Inferior parietal cortex (tissue), 1 donor: Measurements from ENCODE around the gene FAM184A.
"Not testable (repeated sequence)": the region's sequence is repeated elsewhere in the genome, so short reads cannot be mapped to it uniquely, and the experiment has no call there.

Experiments used
- DNase-seq: peaks from one replicate; pipeline ENCODE4 v3.0.0-alpha.2; 2016; ENCODE audit errors: extremely low spot score

The FAM184A gene

DNA sequence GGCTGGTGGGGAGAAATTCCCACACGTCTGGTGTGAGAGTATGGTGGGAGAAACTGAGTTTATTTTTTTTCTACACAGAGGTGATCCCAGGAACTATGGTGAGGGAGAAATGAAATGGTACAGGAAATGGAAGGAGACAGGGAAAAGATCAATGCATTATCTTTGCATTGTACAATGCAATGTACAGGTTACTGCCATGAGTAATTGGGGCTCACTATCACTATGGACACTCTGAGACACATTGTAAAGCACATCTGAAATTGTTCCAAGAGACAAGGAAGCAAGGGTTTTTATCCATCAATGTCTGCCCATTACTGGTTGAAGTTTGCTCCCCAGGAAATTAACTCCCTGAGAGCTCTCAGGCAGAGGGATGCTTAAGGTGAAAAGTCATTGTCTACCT is 21.7 kb upstream of the FAM184A start:
- no peak for DNase-seq

DNA sequence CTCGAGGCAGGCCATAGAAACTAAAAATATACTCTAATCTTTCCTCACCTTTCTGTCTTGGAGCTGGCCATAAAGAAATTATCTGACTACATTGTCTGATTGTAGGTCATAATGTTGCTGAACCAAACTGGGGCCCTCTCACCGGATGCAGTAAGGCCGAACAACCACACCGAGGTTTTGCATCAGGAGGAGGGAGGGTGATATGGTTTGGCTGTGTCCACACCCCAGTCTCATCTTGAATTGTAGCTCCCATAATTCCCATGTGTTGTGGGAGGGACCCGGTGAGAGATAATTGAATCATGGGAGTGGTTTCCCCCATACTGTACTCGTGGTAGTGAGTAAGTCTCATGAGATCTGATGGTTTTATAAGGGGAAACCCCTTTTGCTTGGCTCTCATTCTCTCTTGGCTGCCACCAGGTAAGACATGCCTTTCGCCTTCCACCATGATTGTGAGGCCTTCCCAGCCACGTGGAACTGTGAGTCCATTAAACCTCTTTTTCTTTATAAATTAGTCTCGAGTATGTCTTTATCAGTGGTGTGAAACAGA is 19.4 kb upstream of the FAM184A start:
- not testable (repeated sequence) for DNase-seq

DNA sequence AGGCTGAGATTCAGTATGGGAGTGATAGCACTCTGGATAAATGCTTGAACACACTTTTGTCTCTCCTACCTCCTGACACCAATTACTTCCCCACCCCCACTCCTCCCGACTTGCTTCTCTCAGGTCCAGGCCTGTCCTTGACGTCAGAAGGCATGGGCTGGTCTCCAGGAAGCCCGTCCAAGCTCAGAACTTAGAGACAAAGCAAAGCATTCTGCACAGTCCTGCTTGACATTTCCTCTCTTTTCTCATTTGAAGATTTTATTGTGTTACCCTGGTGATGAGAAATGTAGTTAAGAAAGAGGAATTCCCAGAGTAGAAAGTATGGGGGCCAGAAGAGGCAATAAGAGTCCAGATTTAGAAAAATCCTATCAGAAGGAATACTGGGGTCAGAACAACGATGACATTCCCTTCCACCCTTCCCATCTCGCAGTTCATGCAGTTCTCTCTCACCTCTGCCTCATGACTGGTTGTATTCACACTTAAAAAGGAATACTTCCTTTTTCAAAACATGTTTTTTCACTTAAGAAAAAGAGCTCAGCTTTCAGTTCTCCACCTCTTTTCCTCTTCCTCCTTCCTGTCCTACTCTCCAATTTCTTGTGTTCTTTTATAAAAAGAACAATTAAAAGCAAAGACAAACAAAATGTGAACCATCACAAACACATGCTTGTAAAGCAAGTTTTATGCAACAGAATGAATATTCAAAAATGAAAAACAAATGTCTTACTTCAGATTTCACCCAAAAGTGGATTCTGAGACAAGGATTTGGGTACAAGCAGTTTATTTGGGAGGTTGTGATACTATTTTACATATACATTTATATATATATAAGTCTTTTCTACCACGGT is 18.5 kb upstream of the FAM184A start:
- no peak for DNase-seq

DNA sequence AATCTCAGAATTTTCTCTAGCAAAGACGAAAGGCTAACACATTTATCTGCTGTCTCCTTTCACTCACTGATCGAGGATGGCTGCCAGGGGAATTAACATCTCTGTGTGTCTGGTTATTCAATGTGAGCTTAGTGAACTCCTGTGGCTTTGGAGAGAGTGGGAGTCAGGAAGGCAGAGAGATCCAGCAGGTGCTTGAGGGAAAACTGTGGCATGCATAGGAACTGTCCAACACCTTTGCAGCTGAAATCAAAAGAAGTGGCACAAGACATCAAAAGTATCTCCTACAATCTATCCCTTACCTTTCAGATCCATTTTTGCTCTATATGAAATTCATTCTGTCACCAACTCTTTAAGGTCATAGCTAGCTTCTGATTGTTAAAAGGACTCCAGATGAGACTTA is 11.8 kb upstream of the FAM184A start:
- DNase-seq = no peak

DNA sequence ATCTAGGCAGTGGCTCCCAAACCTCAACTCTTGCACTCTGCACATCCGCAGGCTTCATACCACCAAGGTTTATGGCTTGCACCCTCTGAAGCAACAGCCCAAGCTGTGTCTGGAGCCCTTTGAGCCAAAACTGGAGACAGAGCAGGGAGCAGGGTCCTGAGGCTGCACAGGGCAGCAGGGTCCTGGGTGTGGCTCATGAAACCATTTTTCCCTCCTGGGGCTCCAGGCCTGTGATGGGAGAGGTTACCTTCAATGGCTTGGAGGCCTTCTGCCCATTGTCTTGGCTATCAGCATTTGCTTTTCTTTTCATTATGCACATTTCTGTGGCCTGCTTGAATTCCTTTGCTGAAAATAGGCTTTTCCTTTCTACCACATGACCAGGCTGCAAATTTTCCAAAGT is 6.3 kb upstream of the FAM184A start:
- no peak for DNase-seq

DNA sequence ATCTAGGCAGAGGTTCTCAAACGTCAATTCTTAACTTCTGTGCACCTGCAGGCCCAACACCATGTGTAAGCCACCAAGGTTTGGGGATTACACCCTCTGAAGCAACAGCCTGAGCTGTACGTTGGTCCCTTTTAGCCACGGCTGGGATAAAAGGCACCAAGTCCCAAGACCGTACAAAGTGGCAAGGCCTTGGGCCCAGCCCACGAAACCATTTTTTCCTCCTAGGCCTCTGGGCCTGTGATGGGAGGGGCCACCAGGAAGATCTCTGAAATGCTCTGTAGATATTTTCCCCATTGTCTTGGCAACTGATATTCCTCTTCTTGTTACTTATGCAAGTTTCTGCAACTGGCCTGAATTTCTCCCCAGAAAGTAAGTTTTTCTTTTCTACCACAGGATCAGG is 4.5 kb upstream of the FAM184A start:
- no peak for DNase-seq

DNA sequence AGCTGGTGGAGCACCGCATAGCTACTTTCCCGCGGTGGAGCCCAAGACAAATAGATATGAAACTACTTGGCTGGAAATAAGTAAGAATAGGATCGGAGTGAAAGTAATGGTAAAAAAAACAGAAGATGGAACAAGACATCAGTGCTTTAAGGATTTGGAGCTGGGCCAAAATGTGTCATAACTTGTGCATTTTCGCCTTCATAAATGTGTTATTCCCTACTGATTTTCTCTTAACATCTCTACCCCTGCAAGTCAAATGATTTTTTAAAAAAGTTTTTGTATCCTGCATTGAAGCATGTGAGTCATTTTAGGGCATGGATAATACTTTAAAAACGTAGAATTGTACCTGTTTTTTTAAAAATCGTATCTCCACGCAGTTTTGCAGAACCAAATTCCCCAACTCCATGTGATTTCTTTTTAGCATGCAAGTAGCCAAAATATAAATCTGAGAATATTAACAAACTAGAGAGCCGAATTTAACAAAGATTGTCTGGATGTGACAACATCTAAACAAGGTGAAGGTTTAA is 882 bp upstream of the FAM184A start:
- no peak for DNase-seq

DNA sequence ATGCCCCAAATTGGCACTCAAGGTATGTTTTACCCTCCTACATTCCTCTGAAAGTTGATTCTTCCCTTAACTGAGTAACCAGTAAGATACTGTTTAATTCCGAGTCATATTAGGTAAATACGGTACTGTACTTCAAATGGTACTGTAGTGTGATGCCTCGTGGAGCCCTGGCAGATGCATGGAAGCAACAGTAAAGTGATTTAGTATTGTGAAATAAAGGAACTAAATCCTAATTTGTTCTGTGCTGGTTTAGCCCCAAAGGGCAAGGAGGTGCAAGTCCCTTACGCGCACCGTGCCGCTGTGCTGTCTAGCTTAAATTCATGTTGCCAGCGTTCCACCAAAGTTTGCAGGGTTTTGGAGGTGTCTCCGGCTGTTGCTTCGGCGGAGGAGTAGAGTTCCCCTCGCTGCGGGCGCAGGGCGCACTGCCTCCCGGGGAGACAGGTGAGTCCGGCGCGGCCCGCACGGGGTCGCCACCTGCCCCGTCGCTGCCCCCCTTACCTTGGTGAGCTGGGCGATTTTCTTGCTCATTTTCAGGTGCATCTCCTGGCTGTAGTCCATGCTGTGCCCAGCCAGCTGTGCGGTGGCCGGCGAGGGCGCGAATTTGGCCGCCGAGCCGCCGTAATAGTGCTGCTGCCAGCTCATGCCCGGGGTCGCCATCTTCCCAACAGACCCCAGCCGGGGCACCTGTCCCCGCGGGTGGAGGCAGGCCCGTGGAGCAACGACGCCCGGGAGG is 655 bp downstream of the FAM184A start:
- peak; percentile 54 for DNase-seq

DNA sequence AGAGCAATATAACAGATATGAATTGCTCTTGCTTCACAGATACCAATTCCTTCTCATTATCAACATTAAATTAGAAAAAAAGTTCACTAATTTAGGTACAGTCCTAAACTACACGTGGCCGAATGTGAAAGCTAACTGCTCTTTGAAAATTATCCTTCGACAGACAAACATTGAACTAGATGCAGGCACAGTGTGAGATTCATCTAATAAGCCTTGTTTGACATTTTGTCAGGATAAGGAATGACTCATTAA is 1.1 kb downstream of the FAM184A start:
- DNase-seq = no peak

DNA sequence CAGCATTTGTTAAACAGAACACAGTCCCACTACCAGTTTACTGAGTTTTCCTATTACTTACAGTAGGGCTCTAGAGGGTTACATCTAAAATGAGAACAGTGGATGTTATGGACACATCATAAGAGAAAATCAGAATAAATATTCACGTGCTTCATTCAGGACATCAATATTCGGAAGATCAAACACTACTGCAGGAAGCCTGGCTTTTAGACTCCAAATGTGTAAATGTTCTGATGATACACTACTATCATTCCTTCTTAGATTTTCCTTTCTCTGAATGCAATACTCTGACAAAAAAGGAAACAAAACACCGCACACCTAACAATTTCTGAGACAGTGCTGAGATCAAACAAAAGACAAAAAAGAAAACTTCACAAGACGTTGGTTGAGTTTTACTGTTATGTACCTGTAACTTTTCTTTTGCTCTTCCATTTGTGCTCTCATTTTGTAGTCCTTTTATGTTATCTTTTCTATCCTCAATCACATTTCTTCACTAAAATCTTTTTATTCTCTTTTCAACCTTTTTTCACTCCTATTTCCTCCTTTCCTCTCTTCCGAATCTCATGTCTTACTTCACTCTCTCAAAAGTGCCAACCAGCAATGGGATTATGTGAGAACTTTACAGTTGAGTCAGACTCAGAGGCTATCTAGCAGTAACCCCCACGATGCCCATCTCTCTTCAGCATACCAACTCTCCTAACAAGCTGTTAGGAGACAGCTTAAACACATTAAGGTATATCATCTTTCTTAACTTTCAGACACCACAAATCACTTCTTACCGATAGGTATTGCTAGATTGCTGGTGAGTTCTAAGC is 1.7 kb downstream of the FAM184A start:
- DNase-seq = no peak

DNA sequence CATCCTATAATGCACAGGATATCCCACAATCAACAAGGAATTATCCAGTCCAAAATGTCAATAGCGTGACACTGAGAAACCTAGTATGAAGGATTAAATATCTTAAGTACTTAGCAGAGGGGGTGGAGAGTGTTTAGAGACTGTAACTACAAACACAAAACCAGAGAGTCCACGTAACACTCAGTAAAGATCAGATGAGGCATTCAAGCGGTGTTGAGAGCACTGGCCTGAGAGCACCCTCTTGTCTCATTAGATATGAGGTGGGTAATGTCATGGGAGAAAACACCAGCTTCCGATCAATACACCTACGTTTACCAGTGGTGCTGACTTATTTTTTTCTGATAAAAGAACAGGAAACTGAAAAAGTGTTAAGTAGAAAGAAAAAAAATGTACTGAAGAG is 2.3 kb downstream of the FAM184A start:
- DNase-seq = no peak

DNA sequence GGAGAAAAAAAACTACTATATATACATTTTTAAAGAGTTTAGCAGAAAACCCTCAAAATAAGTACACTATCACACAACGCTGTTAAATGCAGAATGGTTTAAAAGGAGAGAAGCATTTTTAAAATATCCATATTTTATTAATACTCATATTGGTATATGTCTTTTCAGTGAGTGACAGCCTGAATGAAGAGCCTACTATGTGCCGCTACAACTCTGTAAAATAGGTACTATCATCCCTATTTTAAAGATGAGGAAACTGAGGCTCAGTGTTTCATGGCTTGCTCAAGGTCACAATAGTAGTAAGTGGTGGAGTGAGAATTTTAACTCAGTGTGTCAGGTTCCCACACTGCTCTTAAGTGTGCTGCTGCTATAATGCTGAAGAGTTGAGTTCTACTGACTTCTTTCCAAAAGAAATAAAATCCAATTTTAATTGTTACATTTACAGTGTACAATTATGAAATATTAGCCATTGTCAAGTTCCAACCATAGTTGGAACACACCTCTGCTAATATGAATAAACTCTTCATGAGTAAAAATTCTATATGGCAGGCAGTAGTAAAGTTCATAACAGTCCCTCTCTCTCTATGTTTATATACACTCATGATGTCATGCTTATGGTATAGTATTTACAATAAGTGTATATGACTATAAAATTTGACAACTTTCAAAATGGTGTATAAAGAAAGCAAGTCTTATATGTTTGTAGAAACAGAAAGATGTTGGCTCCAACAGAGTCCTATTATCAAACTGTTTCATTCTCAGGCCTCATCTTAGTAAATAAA is 3.1 kb downstream of the FAM184A start:
- DNase-seq = no peak

DNA sequence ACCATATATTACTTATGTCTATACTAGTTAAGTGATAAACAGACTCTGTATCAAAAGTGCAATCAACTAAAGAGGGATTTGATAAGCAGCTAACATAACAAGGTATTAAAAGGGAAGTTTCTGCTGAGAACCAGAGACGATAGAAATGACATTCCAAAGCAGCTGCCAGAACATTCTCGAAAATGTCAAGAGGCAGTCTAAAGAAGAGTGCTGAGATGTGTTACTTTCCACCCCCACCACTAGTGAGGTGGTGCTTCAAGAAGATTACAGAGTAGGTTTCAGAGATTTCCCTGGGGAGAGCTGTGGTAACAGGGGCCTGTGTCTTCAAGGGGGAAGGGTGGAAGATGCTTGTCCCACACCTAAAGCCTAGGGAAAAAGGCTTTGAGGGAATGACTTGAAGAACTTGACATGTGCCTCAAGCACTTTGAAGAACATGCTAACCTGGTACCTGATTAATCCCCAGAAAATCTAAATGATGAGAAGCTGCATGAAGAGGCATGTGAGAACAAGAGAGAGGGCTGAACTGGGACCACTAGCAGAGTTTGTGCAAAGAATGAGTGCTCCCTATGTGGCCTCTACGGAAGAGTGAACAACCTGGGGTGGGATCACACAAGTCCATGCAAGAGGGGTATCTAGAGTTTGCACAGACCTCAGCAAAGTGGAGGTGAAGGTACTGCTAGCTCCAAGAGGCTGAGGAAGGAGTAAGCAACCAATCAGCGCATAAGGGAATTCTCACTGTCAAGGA is 5.0 kb downstream of the FAM184A start:
- no peak for DNase-seq

DNA sequence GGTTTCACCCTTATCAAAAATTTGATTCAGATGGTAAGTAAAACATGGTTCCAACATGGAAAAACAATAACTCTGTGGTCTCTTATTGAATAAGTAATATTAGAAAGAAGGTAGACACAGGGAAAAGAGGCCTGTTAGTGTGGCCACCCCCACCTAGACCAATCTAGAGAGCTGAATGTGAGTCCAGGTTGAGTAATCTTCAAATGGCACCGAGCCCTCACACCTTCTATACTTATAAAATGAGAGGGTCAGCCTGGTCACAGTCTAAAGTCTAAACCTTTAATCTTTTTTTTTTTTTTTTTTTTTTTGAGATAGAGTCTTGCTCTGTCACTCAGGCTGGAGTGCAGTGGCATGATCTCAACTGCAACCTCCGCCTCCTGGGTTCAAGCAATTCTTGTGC is 6.9 kb downstream of the FAM184A start:
- no peak for DNase-seq

DNA sequence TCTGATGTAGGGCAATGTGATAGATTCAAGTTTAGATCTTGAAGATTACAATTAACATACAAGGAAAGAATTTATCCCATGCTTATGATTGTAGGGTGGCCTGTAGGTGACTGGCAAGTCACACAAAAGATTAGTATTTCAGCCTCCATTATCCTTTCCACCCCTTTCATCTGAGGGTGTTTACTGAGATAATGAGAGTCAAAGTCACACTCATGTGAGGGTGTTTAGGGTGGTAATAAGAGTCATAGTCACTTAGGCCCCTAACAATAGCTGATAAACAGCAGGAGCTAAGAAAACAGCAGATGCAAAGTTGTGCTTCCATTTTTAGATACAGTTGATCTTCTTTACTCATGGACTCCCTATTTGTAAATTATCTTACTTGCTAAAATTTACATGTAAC is 11.4 kb downstream of the FAM184A start:
- no peak for DNase-seq

DNA sequence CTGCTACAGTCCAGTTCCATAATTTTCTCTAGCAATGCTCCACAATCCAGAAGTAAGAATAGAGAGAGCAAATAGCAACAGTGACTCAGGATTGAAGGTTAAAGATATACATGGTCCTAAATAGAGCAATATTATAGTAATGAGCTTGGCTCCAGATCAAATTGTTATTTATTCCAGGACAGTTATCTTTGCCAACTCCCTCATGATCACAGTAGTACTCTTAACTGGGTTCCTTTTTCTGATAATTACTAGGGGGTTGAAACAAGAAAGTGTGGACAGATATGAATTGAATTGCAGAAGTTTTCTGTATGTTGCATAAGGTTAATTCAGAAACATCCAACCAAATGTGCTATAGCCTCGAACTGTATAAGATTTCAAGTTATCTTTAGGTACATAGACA is 11.9 kb downstream of the FAM184A start:
- no peak for DNase-seq

DNA sequence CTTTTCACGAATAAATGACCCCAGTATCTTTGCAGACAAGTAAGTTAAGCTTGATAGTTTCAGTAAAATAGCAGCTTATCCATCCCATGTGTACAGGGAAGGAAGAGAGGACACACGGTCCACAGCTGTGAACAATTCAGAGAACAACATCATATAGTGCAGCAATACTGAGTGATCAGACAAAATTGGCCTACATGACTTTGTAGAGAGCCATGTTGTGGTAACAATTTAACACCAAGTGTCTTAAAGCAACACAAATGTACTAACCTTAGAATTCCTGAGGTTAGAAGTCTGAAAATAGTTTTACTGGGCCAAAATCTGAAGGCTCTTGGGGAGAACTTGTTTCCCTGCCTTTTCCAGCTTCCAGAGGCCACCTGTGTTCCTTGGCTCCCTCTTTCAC is 12.5 kb downstream of the FAM184A start:
- DNase-seq = no peak

DNA sequence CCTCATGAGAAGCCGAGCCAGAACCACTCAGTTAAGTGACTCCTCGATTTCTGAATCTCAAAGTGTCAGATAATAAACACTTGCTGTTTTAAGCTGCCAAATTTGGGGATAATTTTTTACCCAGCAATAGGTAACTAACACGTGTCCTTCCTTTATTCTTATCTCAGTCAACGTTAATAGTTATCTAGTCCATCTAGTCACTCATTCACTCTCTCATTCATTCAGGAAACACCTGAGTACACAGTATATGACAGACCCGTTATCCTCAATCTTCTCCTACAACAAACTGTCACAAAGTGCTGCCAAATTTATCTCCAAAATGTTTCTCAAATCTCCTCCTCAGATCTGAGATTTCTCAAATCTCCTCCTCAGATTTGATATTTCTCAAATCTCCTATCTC is 13.1 kb downstream of the FAM184A start:
- DNase-seq = no peak

DNA sequence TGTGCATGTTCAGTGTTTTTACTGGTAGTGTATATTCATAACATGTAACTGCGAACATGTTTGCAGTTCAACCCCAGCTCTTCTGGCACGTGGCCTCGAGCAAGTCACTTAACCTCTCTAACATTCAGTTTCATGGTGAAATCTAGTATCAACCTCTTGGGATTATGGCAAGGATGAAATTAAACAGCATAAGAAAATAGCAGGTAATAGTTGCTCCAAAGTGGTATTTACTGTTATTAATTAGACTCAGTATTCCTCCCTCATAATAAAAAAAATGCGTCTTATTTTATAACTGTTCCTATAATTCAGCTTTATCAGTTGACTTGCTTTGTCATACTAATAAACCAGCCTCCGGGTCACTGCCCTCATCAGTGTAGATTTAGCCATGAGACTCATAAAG is 15.0 kb downstream of the FAM184A start:
- no peak for DNase-seq

DNA sequence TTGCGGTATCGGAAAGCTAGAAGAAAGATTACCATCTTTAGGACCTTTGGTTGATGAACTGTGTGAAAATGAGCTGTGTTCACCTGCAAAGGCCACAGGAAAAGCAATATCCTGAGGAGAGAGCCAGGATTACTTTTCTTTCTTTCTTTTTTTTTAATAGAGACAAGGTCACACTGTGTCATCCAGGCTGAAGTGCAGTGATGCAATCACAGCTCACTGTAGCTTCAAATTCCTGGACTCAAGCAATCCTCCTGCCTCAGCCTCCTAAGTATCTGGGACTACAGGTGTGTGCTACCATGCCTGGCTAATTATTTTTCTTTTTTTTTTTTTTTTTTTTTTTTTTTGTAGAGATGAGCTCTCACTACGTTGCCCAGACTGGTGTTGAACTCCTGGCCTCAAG is 17.2 kb downstream of the FAM184A start:
- no peak for DNase-seq
